Activated CD8-positive, alpha-beta T cell treated with anti-CD3 and anti-CD28 coated beads, Interleukin-2, amount 10 ng/mL, durations not matched to agents 7 days and 5 days (primary cell): ENCODE data around the gene DDC. TPM values are rescaled to one million over a fixed set of nuclear protein-coding genes. Genes with fewer than 3 reads are reported as not detected.

Experiments used
- ATAC-seq: fragments of 150-1000 bp; cut with Tn5 transposase; one replicate; pipeline ENCODE4 v1.10.0; 2021; ENCODE audit warnings: moderate library complexity
- CTCF ChIA-PET: fragments of 350-600 bp; sonication (Branson Sonifier 250); formaldehyde crosslinking; loops from one replicate; lab custom pipeline; 2021; ENCODE audit warnings: antibody characterized with exemption; lab: Charles Lee
- POLR2A ChIA-PET: fragments of 350-600 bp; sonication (Branson Sonifier 250); formaldehyde crosslinking; loops from one replicate; lab custom pipeline; 2021; ENCODE audit warnings: antibody characterized with exemption; lab: Charles Lee
- DNase-seq: peaks from one replicate; pipeline ENCODE4 v3.0.0-alpha.2; 2020
- H3K27ac Mint-ChIP-seq: one replicate; pipeline ENCODE4 v1.8.0; 2021; ENCODE audit warnings: mild to moderate bottlenecking, mixed read lengths
- H3K27me3 Mint-ChIP-seq: one replicate; pipeline ENCODE4 v1.8.0; 2021; ENCODE audit warnings: low read depth, mixed read lengths
- H3K36me3 Mint-ChIP-seq: one replicate; pipeline ENCODE4 v1.8.0; 2021; ENCODE audit warnings: low read depth, mixed read lengths
- H3K4me1 Mint-ChIP-seq: one replicate; pipeline ENCODE4 v1.8.0; 2021; ENCODE audit warnings: low read depth, mixed read lengths
- H3K4me3 Mint-ChIP-seq: one replicate; pipeline ENCODE4 v1.8.0; 2021; ENCODE audit warnings: mild to moderate bottlenecking, mixed read lengths
- H3K9me3 Mint-ChIP-seq: one replicate; pipeline ENCODE4 v1.8.0; 2022; ENCODE audit warnings: mixed read lengths; ENCODE audit not compliant: insufficient read depth
- total RNA-seq, 2 experiments: library from RNA; stranded (reverse); gene quantifications; one replicate each; pipeline ENCODE4 v1.2.3, GENCODE V29; 2021

The DDC gene
- total RNA-seq, 2 experiments from 2014 or later = not detected

GRCh38 chr7:50562136-50562535, 3.1 kb downstream of the DDC start:
- Mint-ChIP-seq H3K27me3 (peaks cover 24% of the 10 kb centered on the region), H3K4me3 (no peak overlapping the region), H3K4me1 (no peaks in the 10 kb centered on the region), H3K36me3 (no peaks in the 10 kb centered on the region), H3K27ac (no peak overlapping the region), H3K9me3 (no peaks in the 10 kb centered on the region)
- DNase-seq = no peak
- CTCF ChIA-PET = interaction anchor here (0.6 kb wide), 1 partner anchor 499 kb away, joined by 3 read pairs; no protein-coding TSS in a partner anchor
- POLR2A ChIA-PET = no interaction called here
- no peak for ATAC-seq

- Mint-ChIP-seq H3K36me3 (no peaks in the 10 kb centered on the region), H3K27ac (no peak overlapping the region), H3K27me3 (peaks cover 28% of the 10 kb centered on the region)
Observed at GRCh38 chr7:50560865-50561351, 4.3 kb downstream of the DDC start.

GRCh38 chr7:50559881-50560280, 5.3 kb downstream of the DDC start:
- CTCF ChIA-PET = interaction anchor here (0.8 to 1.1 kb wide), 2 partner anchors 74 to 75 kb away, joined by 3 to 4 read pairs; no protein-coding TSS in a partner anchor
- no peak for ATAC-seq
- POLR2A ChIA-PET = no interaction called here
- no peaks in the 10 kb centered on the region for H3K4me1 Mint-ChIP-seq
- H3K27ac Mint-ChIP-seq = no peak overlapping the region
- no peak overlapping the region for H3K4me3 Mint-ChIP-seq
- H3K9me3 Mint-ChIP-seq = no peaks in the 10 kb centered on the region
- no peaks in the 10 kb centered on the region for H3K36me3 Mint-ChIP-seq
- no peak for DNase-seq
- H3K27me3 Mint-ChIP-seq = peaks cover 28% of the 10 kb centered on the region

More at GRCh38 chr7:50560865-50561351, 4.3 kb downstream of the DDC start:
- no peak overlapping the region for H3K4me3 Mint-ChIP-seq
- H3K9me3 Mint-ChIP-seq = no peaks in the 10 kb centered on the region
- no peak for DNase-seq
- ChIA-PET CTCF (interaction anchor here (1.1 kb wide), 1 partner anchor 73 kb away, joined by 4 read pairs; no protein-coding TSS in a partner anchor), POLR2A (no interaction called here)
- no peaks in the 10 kb centered on the region for H3K4me1 Mint-ChIP-seq
- ATAC-seq = no peak

- H3K4me1 Mint-ChIP-seq = no peaks in the 10 kb centered on the region
- H3K36me3 Mint-ChIP-seq = no peaks in the 10 kb centered on the region
- CTCF ChIA-PET = no interaction called here
- no peaks in the 10 kb centered on the region for H3K9me3 Mint-ChIP-seq
- POLR2A ChIA-PET = no interaction called here
- peaks cover 25% of the 10 kb centered on the region for H3K27me3 Mint-ChIP-seq
- no peak overlapping the region for H3K4me3 Mint-ChIP-seq
- no peak for DNase-seq
- no peak overlapping the region for H3K27ac Mint-ChIP-seq
- no peak for ATAC-seq
Observed at GRCh38 chr7:50558294-50559053, 6.7 kb downstream of the DDC start.

GRCh38 chr7:50557099-50557498, 8.1 kb downstream of the DDC start:
- no peaks in the 10 kb centered on the region for H3K36me3 Mint-ChIP-seq
- ChIA-PET CTCF (no interaction called here), POLR2A (no interaction called here)
- DNase-seq (no peak), ATAC-seq (no peak)
- H3K27ac Mint-ChIP-seq = no peak overlapping the region
- peaks cover 25% of the 10 kb centered on the region for H3K27me3 Mint-ChIP-seq
- H3K4me3 Mint-ChIP-seq = no peak overlapping the region
- H3K9me3 Mint-ChIP-seq = no peaks in the 10 kb centered on the region
- no peaks in the 10 kb centered on the region for H3K4me1 Mint-ChIP-seq

GRCh38 chr7:50556247-50556991, 8.8 kb downstream of the DDC start:
- Mint-ChIP-seq H3K4me3 (no peak overlapping the region), H3K27me3 (peaks cover 24% of the 10 kb centered on the region), H3K36me3 (no peaks in the 10 kb centered on the region), H3K4me1 (no peaks in the 10 kb centered on the region), H3K9me3 (no peaks in the 10 kb centered on the region), H3K27ac (no peak overlapping the region)
- no peak for ATAC-seq
- CTCF ChIA-PET = interaction anchor here (0.8 kb wide), 1 partner anchor 88 kb away, joined by 3 read pairs; no protein-coding TSS in a partner anchor
- no peak for DNase-seq
- POLR2A ChIA-PET = no interaction called here

- Mint-ChIP-seq H3K27me3 (peaks cover 22% of the 10 kb centered on the region), H3K4me1 (no peaks in the 10 kb centered on the region), H3K4me3 (no peak overlapping the region), H3K27ac (no peak overlapping the region), H3K36me3 (no peaks in the 10 kb centered on the region), H3K9me3 (no peaks in the 10 kb centered on the region)
- ChIA-PET POLR2A (no interaction called here), CTCF (interaction anchor here (0.8 kb wide), 1 partner anchor 87 kb away, joined by 3 read pairs; no protein-coding TSS in a partner anchor)
- ATAC-seq (no peak), DNase-seq (no peak)
Observed at GRCh38 chr7:50555594-50556140, 9.5 kb downstream of the DDC start.

- POLR2A ChIA-PET = no interaction called here
- CTCF ChIA-PET = no interaction called here
- H3K27me3 Mint-ChIP-seq = peaks cover 23% of the 10 kb centered on the region
- no peak overlapping the region for H3K4me3 Mint-ChIP-seq
- no peaks in the 10 kb centered on the region for H3K4me1 Mint-ChIP-seq
- H3K27ac Mint-ChIP-seq = no peak overlapping the region
- H3K36me3 Mint-ChIP-seq = no peaks in the 10 kb centered on the region
- no peak for DNase-seq
- ATAC-seq = no peak
- no peaks in the 10 kb centered on the region for H3K9me3 Mint-ChIP-seq
Observed at GRCh38 chr7:50554431-50555322, 10.5 kb downstream of the DDC start.

- DNase-seq = no peak
- POLR2A ChIA-PET = no interaction called here
Observed at GRCh38 chr7:50553973-50554372, 11.2 kb downstream of the DDC start.

GRCh38 chr7:50552921-50553320, 12.3 kb downstream of the DDC start:
- Mint-ChIP-seq H3K9me3 (no peaks in the 10 kb centered on the region), H3K36me3 (no peaks in the 10 kb centered on the region), H3K27ac (no peak overlapping the region), H3K4me1 (no peaks in the 10 kb centered on the region), H3K27me3 (peaks cover 14% of the 10 kb centered on the region), H3K4me3 (no peak overlapping the region)
- POLR2A ChIA-PET = interaction anchor here (0.7 kb wide), 1 partner anchor 74 kb away, joined by 4 read pairs; no protein-coding TSS in a partner anchor
- CTCF ChIA-PET = no interaction called here
- DNase-seq (peak; percentile 29), ATAC-seq (no peak)

More at GRCh38 chr7:50553973-50554372, 11.2 kb downstream of the DDC start:
- Mint-ChIP-seq H3K4me3 (no peak overlapping the region), H3K9me3 (no peaks in the 10 kb centered on the region), H3K27ac (no peak overlapping the region), H3K36me3 (no peaks in the 10 kb centered on the region), H3K4me1 (no peaks in the 10 kb centered on the region), H3K27me3 (peaks cover 21% of the 10 kb centered on the region)
- CTCF ChIA-PET = no interaction called here
- ATAC-seq = no peak

GRCh38 chr7:50552139-50552538, 13.1 kb downstream of the DDC start:
- Mint-ChIP-seq H3K36me3 (no peaks in the 10 kb centered on the region), H3K4me3 (no peak overlapping the region), H3K9me3 (no peaks in the 10 kb centered on the region), H3K27me3 (peaks cover 9% of the 10 kb centered on the region), H3K27ac (no peak overlapping the region), H3K4me1 (no peaks in the 10 kb centered on the region)
- DNase-seq = no peak
- CTCF ChIA-PET = interaction anchor here (1.0 kb wide), 1 partner anchor 459 kb away, joined by 3 read pairs; no protein-coding TSS in a partner anchor
- no peak for ATAC-seq
- POLR2A ChIA-PET = no interaction called here
